Measurements from ENCODE around the gene DRD1.
"Not testable (repeated sequence)": the region's sequence is repeated elsewhere in the genome, so short reads cannot be mapped to it uniquely, and the experiment has no call there.

Gene DRD1

DNA sequence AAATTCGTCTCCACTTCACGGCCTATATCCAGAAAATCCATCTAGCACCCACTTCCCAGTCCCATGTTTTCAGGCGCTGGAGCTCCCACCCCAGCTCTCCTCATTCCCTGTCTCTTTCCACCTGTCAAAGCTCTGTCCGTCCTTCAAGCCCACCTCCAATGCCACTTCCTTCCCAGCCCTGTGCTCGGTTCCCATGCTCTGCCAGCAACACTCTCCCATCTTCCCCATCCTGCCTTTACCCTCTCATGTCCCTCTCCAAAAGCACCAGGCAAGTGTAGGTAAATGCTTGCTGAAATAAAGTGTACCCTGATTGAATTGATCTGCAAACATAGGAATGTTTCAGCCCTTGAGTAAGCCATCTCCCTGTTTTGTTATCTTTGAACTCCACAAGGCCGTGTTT, 9.2 kb downstream of the DRD1 start:
- DNase-seq (ENCODE audit: low read depth in 1 of 2, low spot score in 1 of 2): no peak

GRCh38 chr5:175427762-175428161, 16.2 kb downstream of the DRD1 start:
- DNase-seq (ENCODE audit: low read depth in 1 of 2, low spot score in 1 of 2): no peak

GRCh38 chr5:175424594-175424993, 19.4 kb downstream of the DRD1 start:
- not testable (repeated sequence) for DNase-seq (ENCODE audit: low read depth in 1 of 2, low spot score in 1 of 2)

- DNase-seq (ENCODE audit: low read depth in 1 of 2, low spot score in 1 of 2): no peak
Observed at GRCh38 chr5:175422058-175422457, 21.9 kb downstream of the DRD1 start.

DNA sequence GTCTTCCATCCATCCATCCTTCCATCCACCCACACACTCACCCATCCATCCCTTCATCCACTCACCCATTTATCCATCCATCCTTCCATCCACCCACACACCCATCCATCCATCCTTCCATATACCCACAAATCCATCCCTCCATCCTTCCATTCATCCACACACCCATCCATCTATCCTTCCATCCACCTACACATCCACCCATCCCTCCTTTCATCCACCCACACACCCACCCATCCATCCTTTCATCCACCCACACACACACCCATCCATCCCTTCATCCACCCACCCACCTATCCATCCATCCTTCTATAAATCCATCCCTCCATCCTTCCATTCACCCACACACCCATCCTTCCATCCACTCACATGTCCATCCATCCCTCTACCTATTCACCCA, 23.6 kb downstream of the DRD1 start:
- no peak for DNase-seq (ENCODE audit: low read depth in 1 of 2, low spot score in 1 of 2)

DNA sequence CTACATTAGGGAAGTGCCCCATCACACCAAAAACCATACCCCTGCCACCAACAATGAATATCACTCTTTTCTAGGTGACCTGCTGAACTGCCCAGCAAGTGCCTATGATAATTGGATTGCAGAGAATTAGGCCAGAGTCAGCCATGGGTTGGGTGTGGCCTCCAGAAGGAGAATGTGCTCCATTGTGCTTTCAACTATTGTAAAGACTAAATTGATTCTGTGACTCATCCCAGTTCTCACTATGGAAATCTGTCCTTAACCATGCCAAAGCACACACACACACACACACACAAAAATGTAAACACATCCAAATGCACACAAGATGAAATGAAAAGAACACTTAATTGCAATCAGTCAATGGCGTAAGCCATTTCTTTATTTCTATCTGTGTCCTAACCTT, 25.7 kb downstream of the DRD1 start:
- DNase-seq (ENCODE audit: low read depth in 1 of 2, low spot score in 1 of 2): no peak

GRCh38 chr5:175417384-175417783, 26.6 kb downstream of the DRD1 start:
- DNase-seq (ENCODE audit: low read depth in 1 of 2, low spot score in 1 of 2): no peak

- DNase-seq (ENCODE audit: low read depth in 1 of 2, low spot score in 1 of 2): no peak
Observed at GRCh38 chr5:175415303-175415702, 28.7 kb downstream of the DRD1 start.

DNA sequence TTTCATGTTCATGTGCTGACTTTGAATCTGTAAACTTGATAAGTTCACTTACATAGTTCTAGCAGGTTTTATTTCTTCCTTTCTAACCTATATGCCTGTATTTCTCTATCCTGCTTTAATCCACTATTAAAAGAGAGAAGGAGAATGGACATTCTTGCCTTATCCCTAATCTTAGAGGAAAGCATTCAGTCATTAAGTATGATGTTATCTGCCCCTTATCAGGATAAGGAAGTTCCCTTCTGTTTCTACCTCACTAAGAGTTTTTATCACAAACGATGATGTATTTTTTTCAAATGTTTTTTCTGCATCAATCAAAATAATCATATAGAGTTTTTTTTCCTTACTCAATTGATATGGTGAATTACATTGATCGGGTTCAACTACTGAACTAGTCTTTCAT, 33.1 kb downstream of the DRD1 start:
- DNase-seq (ENCODE audit: low read depth in 1 of 2, low spot score in 1 of 2): no peak

DNA sequence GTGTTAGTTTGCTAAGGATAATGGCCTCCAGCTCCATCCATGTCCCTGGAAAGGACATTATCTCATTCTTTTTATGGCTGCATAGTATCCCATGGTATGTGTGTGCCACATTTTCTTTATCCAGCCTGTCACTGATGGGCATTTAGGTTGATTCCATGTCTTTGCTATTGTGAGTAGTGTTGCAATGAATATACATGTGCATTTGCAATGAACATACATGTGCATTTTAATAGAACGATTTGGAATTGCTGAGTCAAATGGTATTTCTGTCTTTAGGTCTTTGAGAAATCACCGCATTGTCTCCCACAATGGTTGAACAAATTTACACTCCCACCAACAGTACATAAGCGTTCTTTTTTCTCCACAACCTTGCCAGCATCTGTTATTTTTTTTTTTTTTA, 37.7 kb downstream of the DRD1 start:
- DNase-seq (ENCODE audit: low read depth in 1 of 2, low spot score in 1 of 2): no peak

- DNase-seq (ENCODE audit: low read depth in 1 of 2, low spot score in 1 of 2): not testable (repeated sequence)
Observed at GRCh38 chr5:175397590-175398297, 46.2 kb downstream of the DRD1 start.

DNA sequence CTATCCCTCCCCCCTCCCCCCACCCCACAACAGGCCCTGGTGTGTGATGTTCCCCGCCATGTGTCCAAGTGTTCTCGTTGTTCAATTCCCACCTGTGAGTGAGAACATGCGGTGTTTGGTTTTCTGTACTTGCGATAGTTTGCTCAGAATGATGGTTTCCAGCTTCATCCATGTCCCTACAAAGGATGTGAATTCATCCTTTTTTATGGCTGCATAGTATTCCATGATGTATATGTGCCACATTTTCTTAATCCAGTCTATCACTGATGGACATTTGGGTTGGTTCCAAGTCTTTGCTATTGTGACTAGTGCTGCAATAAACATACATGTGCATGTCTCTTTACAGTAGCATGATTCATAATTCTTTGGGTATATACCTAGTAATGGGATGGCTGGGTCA, 48.6 kb downstream of the DRD1 start:
- DNase-seq (ENCODE audit: low read depth in 1 of 2, low spot score in 1 of 2): not testable (repeated sequence)

DNA sequence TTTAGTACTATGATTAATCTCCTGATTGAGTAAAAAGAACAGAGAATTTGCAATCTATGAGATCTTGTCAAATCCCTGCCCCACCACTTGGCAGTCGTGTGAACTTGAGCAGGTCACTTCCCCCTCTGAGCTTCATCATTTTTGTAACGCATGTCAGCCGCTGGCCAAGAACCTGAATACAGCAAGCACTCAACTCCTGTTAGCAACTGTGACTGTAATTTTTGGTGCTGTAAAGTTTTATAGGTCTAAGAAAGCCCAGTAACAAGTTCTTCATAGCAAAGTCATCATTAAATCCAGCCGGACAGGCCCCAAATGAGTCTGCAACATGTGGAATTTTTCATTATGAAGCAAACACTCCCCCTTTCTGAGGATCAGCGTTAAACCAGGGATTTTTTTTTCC, 49.4 kb downstream of the DRD1 start:
- no peak for DNase-seq (ENCODE audit: low read depth in 1 of 2, low spot score in 1 of 2)

- no peak for DNase-seq (ENCODE audit: low read depth in 1 of 2, low spot score in 1 of 2)
Observed at GRCh38 chr5:175393897-175394296, 50.1 kb downstream of the DRD1 start.

GRCh38 chr5:175392236-175392635, 51.7 kb downstream of the DRD1 start:
- no peak for DNase-seq (ENCODE audit: low read depth in 1 of 2, low spot score in 1 of 2)

- DNase-seq (ENCODE audit: low read depth in 1 of 2, low spot score in 1 of 2): no peak
Observed at GRCh38 chr5:175390352-175391083, 53.5 kb downstream of the DRD1 start.

Data from stimulated activated CD4-positive, alpha-beta T cell treated with anti-CD3 and anti-CD28 coated beads, Interleukin-15, amount 100 ng/mL, for 1 hour (primary cell).